ENCODE data around the gene LDB1. TPM values are rescaled to one million over a fixed set of nuclear protein-coding genes. Genes with fewer than 3 reads are reported as not detected.

Gene LDB1, protein sequence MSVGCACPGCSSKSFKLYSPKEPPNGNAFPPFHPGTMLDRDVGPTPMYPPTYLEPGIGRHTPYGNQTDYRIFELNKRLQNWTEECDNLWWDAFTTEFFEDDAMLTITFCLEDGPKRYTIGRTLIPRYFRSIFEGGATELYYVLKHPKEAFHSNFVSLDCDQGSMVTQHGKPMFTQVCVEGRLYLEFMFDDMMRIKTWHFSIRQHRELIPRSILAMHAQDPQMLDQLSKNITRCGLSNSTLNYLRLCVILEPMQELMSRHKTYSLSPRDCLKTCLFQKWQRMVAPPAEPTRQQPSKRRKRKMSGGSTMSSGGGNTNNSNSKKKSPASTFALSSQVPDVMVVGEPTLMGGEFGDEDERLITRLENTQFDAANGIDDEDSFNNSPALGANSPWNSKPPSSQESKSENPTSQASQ
- total RNA-seq: 49.6 and 52.1 TPM in 2 replicates

DNA sequence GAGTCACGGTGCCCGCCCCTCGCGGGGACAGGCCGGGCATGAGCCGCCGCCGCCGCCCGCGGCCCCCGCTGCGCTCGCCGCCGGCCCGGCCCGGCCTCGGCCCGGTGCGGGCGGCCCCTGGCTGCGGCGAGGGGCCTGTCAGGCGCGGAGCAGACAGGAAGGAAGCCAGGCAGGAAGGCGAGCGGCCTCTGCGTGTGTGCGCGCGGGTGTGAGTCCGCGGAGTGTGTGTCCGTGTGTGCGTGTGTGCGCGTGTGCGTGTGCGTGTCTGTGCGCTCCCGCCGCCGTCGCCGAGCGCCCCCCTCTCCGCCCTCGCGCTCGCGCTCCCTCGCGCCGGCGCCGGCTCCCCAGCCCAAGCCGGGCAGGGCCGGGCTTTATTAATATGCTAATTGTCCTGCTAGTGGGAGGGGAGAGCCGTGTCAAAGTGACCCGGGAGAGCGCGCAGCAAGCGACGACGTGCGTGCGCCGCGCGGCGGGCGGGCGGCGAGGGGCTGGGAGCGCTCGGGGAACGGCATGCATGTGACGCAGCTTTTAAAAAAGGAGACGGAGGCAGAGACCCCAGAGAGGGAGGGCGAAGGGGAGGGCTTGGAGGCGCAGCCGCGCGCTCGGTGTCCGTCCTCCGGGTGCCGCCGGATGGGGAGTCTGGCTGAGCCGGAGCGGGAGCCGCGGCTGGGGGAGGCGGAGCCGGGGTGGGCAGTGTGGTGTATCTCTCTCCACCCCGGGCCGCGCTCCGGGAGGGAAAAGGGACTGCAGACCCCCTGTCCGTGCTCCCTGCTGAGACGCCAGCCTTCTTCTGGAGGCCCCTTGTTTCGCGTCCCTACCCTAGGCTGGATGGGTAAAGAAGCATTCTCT lies at the start of gene LDB1:
Gene LDB1, minus strand, starts transcription at position 227 of the 849 bp plus-strand sequence. CDS start 258 bp downstream, outside the sequence.
- peak; percentile 78 for DNase-seq

DNA sequence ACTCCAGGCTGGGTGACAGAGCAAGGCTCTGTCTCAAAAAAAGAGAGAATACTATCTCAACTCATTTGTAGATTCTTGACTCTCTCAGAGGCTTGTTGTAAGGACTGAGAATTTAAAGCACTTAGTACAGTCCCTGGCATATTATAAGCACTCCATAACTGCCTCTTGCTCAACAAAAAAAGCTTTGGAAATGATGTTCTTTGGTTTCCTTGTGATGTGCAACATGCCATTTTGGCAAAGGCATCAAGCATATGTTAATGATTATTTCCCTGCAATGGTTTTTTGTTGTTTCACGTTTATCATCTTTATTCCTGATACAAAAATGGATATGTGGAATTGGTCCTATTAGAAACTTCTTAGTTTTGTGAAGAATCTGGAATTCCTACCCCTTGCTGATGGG lies 47.7 kb upstream of the LDB1 start:
- no peak for DNase-seq

DNA sequence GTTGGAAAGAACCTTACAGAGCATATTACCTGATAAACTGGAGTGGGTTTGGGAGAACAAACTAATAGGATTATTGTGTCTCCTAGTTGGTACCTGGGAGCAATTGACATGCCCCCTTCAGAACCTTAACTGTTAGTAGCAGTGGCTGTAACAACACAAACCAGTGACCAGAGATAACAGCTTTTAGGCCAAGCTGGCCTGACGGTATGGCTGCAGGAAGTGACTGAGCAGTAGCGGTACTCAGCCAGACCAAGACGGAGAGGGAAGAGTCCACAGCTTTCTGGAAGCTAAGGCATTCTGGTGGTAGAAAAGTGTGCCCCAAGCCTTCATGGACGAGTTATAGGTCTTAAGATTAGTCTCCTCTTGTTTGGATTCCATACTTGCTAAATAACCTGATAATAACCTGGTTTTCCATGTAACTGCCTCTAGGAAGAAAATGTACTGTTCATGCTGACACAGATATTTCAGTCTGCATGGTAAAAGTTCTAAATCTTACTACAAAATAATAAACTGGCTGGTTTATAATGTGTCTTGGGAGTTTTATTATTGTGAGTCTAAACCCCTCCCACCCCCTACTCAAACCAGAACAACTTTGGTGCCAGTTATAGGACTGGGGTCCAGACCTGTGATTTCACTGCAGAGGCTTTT lies 43.3 kb upstream of the LDB1 start:
- no peak for DNase-seq

DNA sequence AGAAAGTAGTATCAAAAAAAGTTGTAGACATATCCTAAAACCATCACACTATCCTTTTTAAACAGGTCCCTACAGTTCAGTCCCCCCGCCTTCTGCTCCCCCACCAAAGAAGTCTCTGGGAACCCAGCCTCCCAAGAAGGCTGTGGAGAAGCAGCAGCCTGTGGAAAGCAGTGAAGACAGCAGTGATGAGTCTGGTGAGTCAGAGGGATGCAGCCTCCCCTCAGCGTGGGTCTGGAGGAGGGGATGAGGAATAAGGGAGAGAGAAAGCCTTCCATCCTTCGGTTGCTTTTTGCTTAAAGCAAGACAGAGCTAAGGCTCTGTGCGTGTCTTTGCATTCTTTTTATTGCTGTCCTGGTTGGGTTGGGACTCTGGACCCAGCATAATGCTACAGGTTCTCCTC lies 39.7 kb upstream of the LDB1 start:
- DNase-seq: no peak

DNA sequence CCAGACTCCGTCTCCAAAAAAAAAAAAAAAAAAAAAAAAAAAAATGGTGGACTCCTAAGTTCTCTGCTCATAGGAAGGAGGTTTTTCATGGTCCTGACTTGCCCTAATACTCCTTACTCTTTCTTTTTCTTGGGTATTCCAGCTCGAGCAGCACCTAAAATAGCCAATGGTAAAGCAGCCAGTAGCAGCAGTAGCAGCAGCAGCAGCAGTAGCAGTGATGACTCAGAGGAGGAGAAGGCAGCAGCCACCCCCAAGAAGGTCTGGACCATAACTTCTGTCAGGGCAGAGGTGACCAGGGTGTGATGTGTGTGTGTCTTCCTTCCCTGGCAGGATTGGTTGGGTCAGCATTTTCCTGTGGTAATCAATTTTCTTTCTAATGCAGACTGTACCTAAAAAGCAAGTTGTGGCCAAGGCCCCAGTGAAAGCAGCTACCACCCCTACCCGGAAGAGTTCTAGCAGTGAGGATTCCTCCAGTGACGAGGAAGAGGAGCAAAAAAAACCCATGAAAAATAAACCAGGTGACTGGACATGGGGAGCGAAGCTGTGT lies 39.0 kb upstream of the LDB1 start:
- no peak for DNase-seq

DNA sequence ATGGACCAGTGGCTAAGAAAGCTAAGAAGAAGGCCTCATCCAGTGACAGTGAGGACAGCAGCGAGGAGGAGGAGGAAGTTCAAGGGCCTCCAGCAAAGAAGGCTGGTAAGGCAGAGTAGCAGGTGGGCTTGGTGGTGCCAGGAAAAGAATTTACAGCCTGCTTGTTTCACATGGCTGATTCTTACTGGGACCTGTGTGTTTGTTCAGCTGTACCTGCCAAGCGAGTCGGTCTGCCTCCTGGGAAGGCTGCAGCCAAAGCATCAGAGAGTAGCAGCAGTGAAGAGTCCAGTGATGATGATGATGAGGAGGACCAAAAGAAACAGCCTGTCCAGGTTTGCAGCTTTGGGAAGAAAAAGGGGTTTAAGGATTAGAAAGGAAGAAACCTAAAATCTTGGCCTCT lies 37.1 kb upstream of the LDB1 start:
- DNase-seq: no peak

DNA sequence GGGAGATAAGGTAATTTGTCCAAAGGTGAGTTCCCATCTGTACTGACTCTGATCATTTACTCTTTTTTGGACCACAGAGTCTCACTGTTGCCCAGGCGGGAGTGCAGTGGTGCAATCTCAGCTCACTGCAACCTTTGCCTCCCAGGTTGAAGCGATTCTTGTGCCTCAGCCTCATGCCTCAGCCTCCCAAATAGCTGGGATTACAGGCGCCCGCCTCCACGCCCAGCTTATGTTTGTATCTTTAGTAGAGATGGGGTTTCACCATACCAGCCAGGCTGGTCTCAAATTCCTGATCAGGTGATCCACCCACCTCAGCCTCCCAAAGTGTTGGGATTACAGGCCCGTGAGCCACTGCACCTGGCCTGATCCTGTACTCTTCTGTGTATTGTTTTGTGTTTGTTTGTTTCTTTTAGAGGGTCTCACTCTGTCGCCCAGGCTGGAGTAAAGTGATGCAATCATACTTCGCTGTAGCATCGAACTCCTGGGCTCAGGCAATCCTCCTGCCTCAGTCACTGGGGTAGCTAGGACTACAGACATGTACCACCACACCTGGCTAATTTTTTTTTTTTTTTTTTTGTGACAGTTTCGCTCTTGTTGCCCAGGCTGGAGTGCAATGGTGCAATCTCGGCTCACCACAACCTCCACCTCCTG lies 34.4 kb upstream of the LDB1 start:
- DNase-seq: no peak

DNA sequence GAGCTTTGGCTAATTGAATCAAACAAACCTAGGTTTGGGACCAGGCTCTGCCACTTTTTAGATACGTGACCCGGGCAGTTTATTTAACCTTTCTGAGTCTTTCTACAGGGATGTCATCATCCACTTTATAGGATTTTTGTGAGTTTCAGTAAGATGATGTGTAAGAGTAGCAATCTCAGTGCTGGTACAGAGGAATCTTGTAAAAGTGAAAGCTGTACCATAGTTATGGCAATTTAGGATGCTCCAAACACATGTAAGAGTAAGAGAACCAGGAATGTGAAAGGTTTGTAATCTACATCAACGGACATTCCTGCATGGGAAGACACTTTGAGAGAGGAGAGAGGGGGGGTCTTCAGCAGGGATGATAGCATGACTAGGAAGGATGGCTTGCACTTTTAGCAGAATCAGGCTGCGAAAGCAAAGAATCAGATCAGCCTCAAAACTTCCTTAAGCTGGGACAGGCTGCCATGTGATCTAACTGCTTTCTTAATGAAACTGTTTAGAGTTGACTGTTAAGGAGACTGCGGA lies 33.0 kb upstream of the LDB1 start:
- no peak for DNase-seq

DNA sequence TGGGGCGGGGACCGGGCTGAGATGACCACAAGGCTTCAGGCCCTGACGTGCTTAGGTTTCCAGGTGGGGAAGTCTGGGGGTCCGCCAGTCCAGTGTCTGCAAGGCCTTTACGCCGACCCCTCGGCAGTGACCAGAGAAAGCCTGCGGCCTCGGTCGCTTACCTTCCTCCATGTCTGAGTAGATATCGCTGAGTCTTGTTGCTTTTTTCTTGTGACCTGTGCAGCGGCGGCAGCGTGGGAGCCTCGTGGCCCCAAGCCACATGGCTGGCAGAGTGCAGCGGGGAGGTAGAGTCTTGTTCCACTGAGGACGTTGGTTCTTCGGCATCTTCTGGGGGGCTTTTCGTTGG lies 32.4 kb upstream of the LDB1 start:
- DNase-seq: peak; percentile 47

DNA sequence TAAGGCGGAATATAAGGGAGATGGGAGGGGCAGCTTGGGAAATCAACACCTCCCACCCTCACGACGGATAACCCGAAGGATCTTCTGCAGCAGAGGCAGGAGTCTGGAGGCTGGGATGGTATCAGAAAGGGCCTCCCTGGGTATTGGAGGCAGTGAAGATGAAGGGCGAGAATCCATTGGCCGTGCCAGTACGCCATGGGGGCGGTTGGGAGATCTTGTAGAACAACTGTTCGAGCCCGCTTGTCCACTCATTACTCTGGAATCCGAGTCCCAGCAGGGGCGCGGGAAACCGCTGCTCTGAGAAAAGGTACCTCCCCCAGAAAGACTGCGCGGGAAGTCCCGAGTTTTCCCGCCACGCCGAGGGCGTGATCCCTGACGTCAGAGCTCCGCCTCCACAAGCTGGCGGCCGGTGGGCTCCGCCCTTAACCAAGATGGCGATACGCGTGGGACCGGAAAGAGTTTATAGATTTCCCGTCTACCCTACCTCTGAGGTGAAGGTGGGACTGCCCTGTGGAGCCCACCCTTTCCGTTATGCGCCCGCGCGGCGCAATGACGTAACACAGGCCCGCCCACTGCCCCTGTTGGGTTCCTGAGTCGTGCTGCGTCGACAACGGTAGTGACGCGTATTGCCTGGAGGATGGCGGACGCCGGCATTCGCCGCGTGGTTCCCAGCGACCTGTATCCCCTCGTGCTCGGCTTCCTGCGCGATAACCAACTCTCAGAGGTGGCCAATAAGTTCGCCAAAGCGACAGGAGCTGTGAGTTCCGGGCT lies 31.8 kb upstream of the LDB1 start, which contains the start of gene NOLC1:
Gene NOLC1, plus strand, starts transcription at position 616 of the 771 bp plus-strand sequence. Its CDS starts 22 bp downstream, at position 638.
- peak; percentile 99 for DNase-seq

DNA sequence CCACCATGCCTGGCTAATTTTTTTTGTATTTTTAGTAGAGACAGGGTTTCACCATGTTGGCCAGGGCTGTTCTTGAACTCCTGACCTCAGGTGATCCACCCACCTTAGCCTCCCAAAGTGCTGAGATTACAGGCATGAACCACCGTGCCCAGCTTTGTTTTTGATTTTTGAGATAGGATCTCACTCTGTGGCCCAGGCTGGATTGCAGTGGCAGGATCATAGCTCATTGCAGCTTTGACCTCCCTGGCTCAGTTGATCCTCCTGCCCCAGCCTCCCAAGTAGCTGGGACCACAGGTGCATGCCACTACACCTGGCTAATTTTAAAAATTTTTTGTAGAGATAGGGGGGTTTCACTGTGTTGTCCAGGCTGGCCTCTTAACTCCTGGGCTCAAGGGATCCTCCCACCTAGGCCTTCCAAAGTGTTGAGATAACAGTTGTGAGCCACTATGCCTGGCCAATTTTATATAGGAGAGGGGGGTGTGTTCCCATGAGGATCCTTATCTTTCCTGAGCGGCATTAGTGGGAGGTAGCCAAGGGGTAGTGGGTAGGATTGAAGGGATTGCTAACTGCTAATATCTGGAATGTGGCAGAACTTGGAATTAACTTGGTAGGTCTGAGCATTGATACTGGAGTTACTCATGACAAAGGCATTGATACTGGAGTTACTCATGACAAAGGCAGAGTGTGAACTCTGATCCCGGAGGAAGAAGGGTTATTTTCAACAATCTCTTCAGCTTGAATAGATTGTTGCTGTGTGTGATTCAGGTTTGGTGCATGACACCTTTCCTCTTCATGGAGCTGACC lies 31.0 kb upstream of the LDB1 start:
- peak; percentile 75 for DNase-seq

DNA sequence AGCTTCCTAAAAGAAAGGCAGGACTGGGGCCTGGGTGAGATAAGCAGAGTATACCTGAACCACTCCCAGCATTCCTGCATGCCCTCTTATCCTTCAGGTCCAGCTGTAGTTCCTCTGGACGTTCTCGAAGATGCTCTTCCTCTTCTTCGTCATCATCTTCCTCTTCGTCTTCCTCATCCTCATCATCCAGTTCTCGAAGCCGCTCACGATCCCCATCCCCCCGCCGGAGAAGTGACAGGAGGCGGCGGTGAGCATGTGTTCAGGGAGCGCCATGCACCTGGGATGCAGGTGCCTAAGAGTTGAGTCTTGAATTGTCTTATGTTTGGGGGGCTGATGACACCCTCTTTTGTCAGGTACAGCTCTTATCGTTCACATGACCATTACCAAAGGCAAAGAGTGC lies 28.1 kb upstream of the LDB1 start:
- DNase-seq: no peak

DNA sequence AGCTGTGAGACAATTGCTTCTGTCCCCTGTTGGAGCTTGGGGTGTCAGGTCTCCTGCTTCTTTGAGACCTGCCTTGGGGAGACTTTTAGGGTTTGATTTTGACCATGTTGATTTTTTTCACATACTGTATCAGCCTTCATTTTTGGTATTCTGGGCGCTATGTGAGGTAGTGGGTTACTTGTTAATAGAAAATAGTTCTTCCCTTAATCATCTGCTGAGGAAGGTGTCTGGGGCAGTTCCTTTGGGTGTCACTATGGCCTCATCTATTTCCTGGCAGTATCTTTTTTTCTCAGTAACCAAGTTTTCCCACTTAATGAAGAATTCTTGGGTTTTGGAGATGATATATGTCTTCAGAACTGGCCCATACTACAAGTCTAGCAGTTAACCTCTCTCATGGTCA lies 27.4 kb upstream of the LDB1 start:
- DNase-seq: no peak

DNA sequence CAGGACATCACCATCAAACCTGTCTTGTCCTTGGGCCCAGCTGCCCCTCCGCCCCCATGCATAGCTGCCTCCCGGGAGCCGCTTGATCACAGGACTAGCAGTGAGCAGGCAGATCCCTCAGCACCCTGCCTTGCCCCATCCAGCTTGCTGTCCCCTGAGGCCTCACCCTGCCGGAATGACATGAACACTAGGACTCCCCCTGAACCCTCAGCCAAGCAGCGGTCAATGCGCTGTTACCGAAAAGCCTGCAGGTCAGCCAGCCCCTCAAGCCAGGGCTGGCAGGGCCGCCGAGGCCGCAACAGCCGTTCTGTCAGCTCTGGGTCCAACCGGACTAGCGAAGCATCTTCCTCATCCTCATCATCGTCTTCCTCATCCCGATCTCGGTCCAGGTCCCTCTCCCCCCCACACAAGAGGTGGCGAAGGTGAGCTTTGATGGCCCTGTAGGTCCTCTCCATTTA lies 26.8 kb upstream of the LDB1 start:
- no peak for DNase-seq

DNA sequence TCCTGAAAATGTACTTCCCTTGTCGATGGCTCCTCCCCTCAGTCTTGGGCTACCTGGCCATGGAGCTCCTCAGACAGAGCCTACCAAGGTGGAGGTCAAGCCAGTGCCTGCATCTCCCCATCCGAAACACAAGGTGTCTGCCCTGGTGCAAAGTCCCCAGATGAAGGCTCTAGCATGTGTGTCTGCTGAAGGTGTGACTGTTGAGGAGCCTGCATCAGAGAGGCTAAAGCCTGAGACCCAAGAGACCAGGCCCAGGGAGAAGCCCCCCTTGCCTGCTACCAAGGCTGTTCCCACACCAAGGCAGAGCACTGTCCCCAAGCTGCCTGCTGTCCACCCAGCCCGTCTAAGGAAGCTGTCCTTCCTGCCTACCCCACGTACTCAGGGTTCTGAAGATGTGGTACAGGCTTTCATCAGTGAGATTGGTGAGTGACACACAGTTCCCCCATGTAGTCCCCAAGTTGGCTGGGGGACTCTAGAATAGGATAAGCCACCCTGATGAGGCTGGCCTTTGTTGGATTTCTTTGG lies 21.5 kb upstream of the LDB1 start:
- DNase-seq: no peak

DNA sequence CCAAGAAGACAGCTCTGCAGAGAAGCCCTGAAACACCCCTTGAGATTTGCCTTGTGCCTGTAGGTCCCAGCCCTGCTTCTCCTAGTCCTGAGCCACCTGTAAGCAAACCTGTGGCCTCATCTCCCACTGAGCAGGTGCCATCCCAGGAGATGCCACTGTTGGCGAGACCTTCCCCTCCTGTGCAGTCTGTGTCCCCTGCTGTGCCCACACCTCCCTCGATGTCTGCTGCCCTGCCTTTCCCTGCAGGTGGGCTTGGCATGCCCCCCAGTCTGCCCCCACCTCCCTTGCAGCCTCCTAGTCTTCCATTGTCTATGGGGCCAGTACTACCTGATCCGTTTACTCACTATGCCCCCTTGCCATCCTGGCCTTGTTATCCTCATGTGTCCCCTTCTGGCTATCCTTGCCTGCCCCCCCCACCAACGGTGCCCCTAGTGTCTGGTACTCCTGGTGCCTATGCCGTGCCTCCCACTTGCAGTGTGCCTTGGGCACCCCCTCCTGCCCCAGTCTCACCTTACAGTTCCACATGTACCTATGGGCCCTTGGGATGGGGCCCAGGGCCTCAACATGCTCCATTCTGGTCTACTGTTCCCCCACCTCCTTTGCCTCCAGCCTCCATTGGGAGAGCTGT lies 20.9 kb upstream of the LDB1 start:
- DNase-seq: no peak

DNA sequence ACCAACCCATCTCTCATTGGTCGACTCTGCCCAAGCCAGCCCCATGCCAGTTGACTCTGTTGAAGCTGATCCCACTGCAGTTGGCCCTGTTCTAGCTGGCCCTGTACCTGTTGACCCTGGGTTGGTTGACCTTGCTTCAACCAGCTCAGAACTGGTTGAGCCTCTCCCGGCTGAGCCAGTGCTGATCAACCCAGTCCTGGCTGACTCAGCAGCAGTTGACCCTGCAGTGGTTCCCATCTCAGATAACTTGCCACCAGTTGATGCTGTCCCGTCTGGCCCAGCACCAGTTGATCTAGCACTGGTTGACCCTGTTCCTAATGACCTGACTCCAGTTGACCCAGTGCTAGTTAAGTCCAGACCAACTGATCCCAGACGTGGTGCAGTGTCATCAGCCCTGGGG lies 20.1 kb upstream of the LDB1 start:
- DNase-seq: no peak

DNA sequence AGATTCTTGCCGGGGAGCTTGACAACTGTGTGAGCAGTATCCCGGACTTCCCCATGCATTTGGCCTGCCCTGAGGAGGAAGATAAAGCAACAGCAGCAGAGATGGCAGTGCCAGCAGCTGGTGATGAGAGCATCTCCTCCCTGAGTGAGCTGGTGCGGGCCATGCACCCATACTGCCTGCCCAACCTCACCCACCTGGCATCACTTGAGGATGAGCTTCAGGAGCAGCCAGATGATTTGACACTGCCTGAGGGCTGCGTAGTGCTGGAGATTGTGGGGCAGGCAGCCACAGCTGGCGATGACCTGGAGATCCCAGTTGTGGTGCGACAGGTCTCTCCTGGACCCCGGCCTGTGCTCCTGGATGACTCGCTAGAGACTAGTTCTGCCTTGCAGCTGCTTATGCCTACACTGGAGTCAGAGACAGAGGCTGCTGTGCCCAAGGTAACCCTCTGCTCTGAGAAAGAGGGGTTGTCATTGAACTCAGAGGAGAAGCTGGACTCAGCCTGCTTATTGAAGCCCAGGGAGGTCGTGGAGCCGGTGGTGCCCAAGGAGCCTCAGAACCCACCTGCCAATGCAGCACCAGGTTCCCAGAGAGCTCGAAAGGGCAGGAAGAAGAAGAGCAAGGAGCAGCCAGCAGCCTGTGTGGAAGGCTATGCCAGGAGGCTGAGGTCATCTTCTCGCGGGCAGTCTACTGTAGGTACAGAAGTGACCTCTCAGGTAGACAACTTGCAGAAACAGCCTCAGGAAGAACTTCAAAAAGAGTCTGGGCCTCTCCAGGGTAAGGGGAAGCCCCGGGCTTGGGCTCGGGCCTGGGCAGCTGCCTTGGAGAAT lies 19.3 kb upstream of the LDB1 start:
- no peak for DNase-seq
